Mononuclear cell (primary cell): ENCODE data around the gene TBCD. TPM values are rescaled to one million over a fixed set of nuclear protein-coding genes. Genes with fewer than 3 reads are reported as not detected.

Experiments used
- H3K27me3 ChIP-seq: 2 replicates; pipeline ENCODE4 v1.6.0; 2011; ENCODE audit warnings: low read length, control low read depth; ENCODE audit not compliant: insufficient read depth
- H3K4me1 ChIP-seq: 2 replicates; pipeline ENCODE4 v1.5.1; 2011; ENCODE audit warnings: mild to moderate bottlenecking, low read length, control low read depth; ENCODE audit not compliant: insufficient read depth
- H3K4me3 ChIP-seq: 2 replicates; pipeline ENCODE4 v1.5.1; 2011; ENCODE audit warnings: mild to moderate bottlenecking, low read length, moderate library complexity
- H3K9me3 ChIP-seq: 2 replicates; pipeline ENCODE4 v1.5.1; 2011; ENCODE audit warnings: low read depth, mild to moderate bottlenecking, control low read depth, low read length
- total RNA-seq: library from RNA; depleted of rRNA; stranded (reverse); fragments of >200 nt; gene quantifications from one replicate; pipeline ENCODE4 v1.2.3, GENCODE V29; 2012

The TBCD gene
- total RNA-seq, 1 donor = 20.5 TPM

DNA sequence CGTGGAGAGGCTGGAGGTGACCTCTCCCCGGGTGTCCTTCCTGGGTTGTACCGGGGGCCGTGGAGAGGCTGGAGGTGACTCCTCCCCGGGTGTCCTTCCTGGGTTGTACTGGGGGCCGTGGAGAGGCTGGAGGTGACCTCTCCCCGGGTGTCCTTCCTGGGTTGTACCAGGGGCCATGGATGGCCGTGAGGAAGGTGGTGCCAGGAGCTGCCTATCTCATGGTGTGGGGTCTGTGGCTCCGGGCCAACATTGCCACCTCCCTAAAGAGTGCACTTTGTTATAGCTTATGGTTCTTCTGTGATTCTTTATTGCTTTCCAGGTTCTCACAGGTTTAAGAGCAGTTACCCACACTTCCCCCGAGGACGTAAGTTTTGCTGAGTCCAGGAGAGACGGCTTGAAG, 174.2 kb downstream of the TBCD start:
- H3K9me3 ChIP-seq = no peaks in the 10 kb centered on the region
- H3K27me3 ChIP-seq = no peaks in the 10 kb centered on the region
- no peaks in the 10 kb centered on the region for H3K4me1 ChIP-seq
- H3K4me3 ChIP-seq = no peak overlapping the region

DNA sequence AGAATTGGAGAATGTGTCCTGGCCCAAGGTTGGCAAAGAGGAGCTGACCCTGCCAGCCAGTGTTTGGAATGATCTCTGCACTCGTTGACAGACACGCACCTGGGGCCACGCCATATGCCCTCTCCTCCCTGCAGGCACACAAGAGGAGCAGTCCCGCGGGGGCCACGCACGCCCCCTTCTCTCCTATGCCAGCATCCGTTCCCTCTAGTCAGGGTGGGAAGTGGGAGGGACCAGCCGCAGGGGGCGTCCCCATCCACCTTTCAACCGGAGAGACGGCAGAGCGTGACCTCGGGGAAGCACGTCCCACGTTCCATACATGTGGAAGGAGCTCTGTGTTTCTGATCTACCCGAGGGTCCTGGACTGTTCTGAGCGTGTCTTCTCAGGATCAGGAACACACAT, 174.9 kb downstream of the TBCD start:
- Histone ChIP-seq H3K27me3 (no peaks in the 10 kb centered on the region), H3K4me3 (no peak overlapping the region)

DNA sequence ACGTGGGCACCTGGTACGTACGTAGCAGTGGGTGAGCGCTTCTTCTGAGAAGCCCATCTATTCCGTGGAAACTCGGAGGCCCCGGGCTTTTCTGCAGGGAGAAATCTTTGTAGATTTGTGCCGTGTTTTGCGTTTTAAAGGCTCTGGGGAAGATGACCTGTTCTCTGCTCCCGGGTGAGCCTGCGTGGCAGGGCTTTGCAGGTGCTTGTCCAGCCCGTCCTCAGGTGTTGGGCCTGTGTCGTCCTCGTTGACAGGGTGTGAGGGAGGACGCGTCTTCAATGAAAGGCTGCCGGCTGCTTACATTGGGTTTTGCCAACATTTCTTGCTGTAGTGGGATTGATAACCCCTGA, 175.4 kb downstream of the TBCD start:
- Histone ChIP-seq H3K4me3 (no peak overlapping the region), H3K4me1 (no peaks in the 10 kb centered on the region), H3K9me3 (no peaks in the 10 kb centered on the region), H3K27me3 (no peaks in the 10 kb centered on the region)

More for the DNA sequence above, 174.9 kb downstream of the TBCD start:
- H3K4me1 ChIP-seq = no peaks in the 10 kb centered on the region
- no peaks in the 10 kb centered on the region for H3K9me3 ChIP-seq

DNA sequence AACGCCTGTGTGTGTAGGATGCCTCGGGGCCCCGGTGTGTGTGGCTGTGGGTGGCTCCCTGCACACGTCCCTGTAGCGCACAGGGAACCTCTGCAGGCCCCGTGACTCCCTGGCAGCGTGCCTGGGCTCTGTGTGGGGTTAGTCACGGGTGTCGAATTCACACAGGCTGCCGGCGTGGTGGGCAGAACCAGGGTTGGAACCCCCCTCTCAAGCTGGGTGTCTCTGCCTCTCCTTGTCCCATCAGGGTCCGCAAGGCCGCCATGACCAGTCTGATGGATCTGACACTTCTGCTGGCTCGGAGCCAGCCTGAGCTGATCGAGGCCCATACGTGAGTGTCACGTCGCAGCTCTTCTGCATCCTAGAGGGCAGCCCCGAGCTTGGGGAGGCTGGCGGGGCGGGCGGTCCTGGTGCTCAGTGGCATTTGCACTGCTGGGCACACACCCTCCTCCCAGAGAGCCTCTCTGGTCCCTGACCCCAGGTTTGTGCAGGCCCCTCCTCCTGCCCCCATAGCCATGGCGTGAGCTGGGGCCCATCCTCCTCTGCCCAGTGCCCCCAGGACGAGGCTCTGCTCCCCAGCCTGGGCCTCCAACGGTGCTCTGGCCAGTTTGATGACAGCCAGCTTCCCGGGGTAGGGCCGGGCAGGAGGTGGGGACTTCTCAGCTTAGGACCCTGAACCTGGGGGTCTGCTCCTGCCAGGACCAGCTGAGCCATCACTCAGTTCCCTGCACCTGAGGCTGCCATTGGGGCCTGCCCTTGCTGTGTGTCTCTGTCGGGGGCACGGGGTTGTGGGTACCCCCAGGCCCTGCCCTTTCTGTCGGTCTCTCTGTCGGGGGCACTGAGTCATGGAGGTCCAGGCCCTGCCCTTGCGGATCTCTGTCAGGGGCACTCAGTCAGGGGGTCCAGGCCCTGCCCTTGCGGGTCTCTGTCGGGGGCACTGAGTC, 176.1 kb downstream of the TBCD start:
- Histone ChIP-seq H3K4me3 (no peak overlapping the region), H3K9me3 (no peaks in the 10 kb centered on the region), H3K4me1 (no peaks in the 10 kb centered on the region), H3K27me3 (no peaks in the 10 kb centered on the region)

DNA sequence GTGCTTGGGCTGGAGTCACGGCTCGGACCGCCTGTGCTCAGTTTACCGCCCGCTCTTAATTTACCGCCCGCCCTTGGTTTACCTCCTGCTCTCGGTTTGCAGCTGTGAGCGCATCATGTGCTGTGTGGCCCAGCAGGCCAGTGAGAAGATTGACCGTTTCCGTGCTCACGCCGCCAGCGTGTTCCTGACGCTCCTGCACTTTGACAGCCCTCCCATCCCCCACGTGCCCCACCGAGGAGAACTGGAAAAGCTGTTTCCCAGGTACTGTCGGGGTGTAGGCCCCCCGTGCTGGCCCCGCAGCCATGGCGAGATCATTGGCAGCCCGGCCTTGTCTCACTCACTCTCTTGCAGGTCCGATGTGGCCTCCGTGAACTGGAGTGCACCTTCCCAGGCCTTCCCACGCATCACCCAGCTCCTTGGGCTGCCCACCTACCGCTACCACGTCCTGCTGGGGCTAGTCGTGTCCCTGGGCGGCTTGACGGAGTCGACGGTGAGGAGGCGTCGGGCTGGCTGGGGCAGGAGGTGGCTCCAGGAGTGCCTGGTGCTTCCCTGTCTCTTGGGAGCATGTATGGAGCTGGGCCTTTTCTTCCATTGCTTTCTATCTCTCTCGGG, 177.3 kb downstream of the TBCD start:
- Histone ChIP-seq H3K9me3 (no peaks in the 10 kb centered on the region), H3K27me3 (no peaks in the 10 kb centered on the region), H3K4me3 (no peak overlapping the region), H3K4me1 (no peaks in the 10 kb centered on the region)

DNA sequence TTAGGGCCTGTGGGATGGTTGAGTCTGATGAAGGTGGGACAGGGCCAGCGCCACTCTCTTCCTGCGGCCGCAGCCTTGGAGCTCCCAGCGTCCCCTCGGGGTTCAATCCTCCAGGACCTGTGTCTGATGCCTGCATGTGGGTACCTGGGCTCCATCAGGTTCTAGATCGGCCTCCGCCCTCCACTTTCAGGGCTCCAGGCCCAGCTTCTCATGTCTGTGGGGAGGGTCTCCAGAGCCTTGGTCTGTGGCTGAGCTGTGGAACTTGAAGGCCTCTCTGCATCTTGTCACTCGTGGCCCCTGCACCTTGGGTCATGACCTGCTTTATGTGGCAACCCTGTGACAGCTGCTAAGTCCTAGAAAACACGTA, 177.8 kb downstream of the TBCD start:
- Histone ChIP-seq H3K27me3 (no peaks in the 10 kb centered on the region), H3K4me1 (no peaks in the 10 kb centered on the region), H3K4me3 (no peak overlapping the region), H3K9me3 (no peaks in the 10 kb centered on the region)

DNA sequence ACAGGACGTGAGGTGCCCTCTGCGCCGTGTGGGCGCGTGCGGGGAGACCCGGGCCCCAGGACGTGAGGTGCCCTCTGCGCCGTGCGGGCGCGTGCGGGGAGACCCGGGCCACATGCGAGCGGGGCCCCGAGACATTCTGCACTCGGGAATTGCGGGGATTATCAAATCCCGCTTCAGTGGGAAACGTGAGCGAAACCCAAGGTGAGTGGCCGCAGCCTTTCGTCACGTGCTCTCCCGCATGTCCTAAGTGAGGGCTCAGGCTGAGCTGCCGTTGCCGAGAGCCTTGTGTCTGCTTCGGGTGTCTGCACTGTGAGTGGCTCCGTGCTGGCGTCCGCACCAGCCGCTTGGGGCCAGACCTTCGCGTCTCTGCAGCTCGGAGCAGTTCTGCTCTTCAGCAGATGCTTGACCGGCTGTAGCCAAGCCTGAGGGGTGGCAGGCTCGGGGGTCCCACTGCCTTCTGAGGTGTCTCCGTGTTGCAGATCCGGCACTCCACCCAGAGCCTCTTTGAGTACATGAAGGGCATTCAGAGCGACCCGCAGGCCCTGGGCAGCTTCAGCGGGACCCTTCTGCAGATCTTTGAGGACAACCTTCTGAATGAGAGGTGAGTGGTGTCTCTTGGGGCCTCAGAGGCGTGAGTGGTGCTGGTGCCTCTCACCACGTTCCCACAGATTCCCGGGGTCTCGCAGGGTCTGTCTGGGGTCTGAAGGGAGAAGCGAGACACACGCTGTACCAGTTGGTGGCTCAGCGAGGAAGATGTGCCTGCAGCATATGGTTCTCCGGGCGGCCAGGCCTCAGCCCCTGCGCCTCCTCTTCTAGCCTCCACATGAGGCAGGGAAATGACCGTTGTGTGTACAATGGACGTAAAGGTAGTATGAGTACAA, 178.4 kb downstream of the TBCD start:
- H3K4me1 ChIP-seq = no peaks in the 10 kb centered on the region
- H3K9me3 ChIP-seq = no peaks in the 10 kb centered on the region
- H3K27me3 ChIP-seq = no peaks in the 10 kb centered on the region
- H3K4me3 ChIP-seq = no peak overlapping the region

DNA sequence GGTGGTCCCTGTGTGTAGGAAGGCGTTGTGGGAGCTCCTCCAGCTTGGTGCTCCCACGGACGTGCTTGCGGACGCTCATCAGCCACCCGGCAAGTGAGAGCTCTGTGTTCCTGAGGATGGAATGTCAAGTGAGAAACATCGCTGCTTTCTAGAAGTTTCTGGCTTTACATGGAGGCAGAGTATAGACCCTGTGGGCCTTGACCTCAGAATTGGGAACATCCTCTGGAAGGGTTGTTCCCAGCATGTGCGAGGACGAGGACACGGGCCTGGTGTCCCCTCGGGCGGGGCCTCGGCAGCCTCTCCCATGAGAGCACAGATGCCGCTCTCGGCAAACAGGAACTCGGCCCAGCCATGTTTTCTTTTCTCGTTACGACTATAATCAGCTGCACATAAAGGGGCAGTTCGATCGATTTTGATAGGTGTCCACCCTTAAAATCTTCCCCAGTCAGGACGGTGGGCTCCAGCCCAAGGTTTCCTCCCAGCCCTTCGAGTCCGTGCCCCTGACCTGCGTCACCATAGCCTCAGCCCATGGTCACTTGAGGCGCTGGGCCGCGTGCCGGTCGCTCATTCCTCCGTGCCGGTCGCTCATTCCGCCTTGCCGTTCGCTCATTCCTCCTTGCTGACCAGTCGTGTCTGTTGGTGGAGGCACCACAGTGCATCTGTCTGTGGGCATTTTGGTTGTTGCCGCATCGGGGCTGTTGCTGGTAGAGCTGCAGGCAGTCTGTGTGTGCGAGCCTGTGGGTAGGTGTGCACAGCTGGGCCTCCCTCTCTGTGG, 179.2 kb downstream of the TBCD start:
- no peaks in the 10 kb centered on the region for H3K9me3 ChIP-seq
- no peaks in the 10 kb centered on the region for H3K4me1 ChIP-seq
- no peaks in the 10 kb centered on the region for H3K27me3 ChIP-seq
- no peak overlapping the region for H3K4me3 ChIP-seq

DNA sequence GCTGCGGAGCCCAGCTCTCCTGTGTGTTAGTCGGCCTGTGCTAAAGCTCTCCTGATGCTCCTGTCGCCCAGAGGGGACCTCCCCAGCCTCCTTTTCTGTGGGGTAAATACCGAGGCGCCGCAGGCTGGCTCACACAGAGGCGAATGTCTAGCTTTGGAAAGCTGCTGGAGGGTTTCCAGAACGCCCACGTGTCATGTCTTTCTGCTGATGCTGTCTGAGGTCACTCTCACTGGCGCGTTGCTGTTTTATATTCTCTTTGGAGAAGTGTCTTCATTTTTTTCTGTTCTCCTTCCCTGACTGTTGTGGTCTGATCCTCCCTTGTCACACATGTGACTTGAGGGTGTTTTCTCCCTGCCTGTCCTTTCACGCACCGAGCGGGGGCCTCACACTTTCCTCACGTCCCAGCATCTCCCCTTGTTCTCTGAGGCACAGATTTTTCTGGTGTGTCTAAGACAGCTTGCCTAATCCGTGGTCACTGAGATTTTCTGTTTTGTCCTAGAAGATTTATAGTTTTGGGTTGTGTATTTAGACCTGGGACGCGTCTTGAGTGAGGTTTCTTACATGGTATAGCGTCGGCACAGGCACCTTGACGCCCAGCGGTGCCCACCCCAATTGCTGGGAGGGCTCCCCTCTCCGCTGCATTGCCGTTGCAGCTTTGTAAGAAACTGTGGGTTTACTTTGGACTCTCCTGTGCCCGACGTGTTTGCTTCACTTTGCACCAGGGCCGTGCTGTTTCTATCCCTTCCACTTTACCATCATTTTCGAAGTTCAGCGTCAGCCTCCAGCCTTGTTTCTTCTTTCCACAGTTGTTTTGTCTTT, 180.0 kb downstream of the TBCD start:
- Histone ChIP-seq H3K4me3 (no peak overlapping the region), H3K27me3 (no peaks in the 10 kb centered on the region), H3K9me3 (no peaks in the 10 kb centered on the region), H3K4me1 (no peaks in the 10 kb centered on the region)

DNA sequence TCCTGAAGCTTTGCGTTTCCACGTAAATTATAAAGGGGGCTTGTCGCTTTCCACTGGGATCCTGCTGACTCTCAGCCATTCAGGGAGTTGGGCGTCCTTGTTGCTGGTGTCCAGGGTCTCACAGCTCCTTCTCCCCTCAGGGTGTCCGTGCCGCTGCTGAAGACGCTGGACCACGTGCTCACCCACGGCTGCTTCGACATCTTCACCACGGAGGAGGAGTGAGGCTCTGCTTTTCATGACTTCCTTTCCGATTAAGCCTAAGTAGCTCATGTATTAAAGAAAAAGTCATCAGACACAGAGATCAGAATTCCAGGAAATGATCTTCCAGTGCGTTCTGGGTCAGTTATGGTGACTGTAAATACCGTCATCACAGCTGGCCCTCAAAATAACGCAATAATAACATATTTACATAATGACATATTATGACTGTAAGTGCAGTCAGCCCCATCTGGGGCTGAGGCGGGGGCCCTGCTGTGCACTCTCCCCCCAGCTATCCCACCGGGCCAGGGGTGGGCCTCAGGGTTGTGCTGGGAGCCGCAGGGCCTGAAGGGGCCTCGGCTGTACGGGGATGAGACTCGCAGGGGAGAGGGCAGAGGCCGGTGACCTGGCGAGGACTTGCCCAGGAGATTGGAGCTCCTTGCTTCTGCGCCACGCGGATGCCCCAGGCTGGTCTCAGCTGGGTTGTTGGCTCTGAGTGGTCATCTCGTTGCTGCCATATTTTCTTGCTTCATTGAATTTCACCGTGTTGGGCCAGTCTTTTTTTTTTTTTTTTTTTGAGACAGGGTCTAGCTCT, 180.8 kb downstream of the TBCD start:
- Histone ChIP-seq H3K4me3 (no peak overlapping the region), H3K9me3 (no peaks in the 10 kb centered on the region), H3K27me3 (no peaks in the 10 kb centered on the region), H3K4me1 (no peaks in the 10 kb centered on the region)

DNA sequence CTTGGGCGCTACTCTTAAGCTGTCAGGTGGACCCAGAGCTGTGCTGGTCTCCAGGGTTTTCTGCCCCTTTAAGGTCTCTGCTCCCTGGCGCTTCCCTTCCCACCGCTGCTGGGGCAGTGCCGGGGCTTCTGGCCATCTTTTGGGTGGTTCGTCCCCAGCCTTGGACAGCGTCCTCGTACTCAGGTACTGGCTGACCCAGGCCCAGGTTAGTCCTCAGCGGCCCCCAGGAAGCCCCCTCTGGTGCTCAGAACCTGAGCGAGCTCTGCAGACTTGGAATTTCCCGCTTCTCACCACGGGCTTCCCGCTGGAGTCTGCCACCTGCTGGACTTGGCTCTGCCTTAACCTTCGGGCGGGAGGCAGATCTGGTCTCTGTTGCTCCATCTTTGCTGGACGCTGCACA, 182.0 kb downstream of the TBCD start:
- no peaks in the 10 kb centered on the region for H3K4me1 ChIP-seq
- H3K9me3 ChIP-seq = no peaks in the 10 kb centered on the region
- no peak overlapping the region for H3K4me3 ChIP-seq
- no peaks in the 10 kb centered on the region for H3K27me3 ChIP-seq

DNA sequence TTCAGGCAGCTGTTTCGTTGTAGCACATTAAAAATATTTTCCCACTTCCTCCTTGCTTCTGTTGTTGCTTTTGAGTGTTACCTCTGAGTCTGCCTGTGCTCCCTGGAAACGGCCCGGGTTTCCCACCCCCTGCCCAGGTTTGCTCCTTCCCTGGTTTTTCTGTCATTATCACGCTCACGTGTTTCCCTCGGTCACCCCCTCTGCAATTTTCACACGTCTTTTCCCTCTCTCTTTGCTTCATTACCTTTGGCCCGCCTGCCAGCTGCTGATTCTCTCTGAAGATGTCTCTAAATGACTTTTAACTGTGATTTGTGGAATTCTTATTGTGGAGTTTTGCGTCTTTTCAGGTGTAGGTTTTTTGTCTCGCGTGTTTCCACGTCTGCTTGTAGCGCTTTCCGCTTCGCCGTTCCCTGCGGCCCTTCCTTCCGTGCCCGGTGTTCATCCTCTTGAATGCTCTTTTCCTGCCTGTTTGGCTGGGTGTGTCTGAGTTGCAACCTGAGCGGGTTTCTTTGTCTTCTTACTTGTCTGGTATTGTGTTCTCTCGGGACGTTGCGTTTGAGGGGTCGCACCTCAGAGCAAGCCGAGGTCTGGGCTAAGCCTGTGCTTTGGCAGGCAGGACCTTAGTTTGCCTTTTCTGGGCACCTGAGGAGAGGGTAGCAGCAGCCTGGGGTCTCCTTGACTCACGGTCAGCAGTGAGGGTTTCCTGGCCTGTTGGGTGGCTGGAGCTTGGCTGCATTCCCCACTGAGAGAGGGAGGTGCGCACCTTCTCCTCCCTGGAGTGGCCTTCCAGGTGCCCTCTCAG, 184.3 kb downstream of the TBCD start:
- H3K27me3 ChIP-seq = no peaks in the 10 kb centered on the region
- H3K4me1 ChIP-seq = no peaks in the 10 kb centered on the region
- H3K9me3 ChIP-seq = no peaks in the 10 kb centered on the region
- no peak overlapping the region for H3K4me3 ChIP-seq

DNA sequence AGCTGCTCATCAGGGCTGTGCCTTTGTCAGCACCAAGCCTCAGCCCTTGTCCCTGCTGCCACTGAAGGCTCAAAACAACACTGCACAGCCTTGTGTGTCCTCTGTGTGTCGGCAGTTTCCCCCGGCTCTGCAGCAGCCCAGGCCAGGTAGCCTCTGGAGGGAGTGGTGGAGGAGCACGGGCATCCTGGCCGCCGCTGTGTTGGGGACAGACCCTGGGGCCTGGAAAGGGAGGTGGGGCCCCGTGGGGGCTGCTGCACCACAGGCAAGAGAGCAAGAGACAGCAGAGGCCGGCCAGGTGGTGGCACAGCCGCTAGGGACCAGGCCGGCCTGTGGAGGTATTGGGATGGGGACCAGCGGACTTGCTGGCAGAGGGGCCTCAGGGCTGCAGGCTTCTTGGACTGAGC, 184.9 kb downstream of the TBCD start:
- Histone ChIP-seq H3K4me1 (no peaks in the 10 kb centered on the region), H3K9me3 (no peaks in the 10 kb centered on the region), H3K27me3 (no peaks in the 10 kb centered on the region), H3K4me3 (no peak overlapping the region)
